ENCODE results near the gene MYO15B.

Gene MYO15B

DNA sequence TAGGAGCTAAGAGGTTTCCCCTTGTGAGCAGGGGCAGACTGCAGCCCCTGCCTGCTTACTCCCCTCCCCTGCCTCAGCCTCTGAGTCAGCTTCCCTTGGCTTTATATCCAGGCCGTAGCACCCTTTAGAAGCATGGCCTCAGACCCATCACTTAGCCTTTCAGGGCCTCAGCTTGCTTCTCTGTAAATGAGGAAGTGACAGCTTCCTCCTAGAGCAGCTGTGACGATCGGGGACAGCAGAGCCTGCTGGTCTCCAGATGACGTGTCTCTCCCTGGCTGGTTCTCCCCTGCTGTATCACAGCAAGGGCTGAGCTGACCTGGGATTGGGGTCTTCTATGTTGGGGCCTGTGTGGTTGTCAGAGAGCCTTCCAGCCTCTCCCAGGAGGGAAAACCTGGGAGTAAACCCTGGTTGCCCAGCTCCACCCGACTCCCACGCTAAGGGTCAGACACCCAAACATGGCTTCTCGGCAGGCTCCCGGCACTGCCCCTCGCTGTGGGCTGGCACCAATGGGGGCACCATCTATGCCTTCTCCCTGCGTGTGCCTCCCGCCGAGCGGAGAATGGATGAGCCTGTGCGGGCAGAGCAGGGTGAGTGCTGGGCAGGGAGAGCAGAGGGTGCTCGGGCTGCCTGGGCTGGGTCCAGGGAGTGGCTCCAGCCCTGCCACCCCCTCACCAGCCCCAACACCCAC, 16.3 kb upstream of the MYO15B start:
- Histone ChIP-seq H3K27me3 (replicated peaks in 2 of 5; ENCODE audit: control insufficient read depth in 4 of 5, insufficient read depth in 5 of 5, low read length in 4 of 5) (no peaks in the 10 kb centered on the region), H3K9me3 (ENCODE audit: control extremely low read depth in 1 of 5, control insufficient read depth in 4 of 5, insufficient read depth in 2 of 5, low read depth in 1 of 5, low read length in 4 of 5) (no peaks in the 10 kb centered on the region), H3K27ac (ENCODE audit: insufficient read depth in 1 of 2, low read depth in 1 of 2, low read length in 2 of 2, poor library complexity in 1 of 2, severe bottlenecking in 2 of 2) (peak overlapping the region; percentile 61 to 91), H3K36me3 (ENCODE audit: control insufficient read depth in 4 of 4, insufficient read depth in 4 of 4, low read length in 3 of 4) (peaks cover 0 to 2% (median 0%) of the 10 kb centered on the region in 4 experiments), H3K4me1 (ENCODE audit: control extremely low read depth in 1 of 4, control insufficient read depth in 4 of 4, insufficient read depth in 4 of 4, low read length in 3 of 4) (peaks cover 0 to 22% (median 20%) of the 10 kb centered on the region in 4 experiments), H3K4me3 (ENCODE audit: control insufficient read depth in 1 of 7, extremely low read depth in 1 of 7, insufficient read depth in 4 of 7, low read depth in 2 of 7, low read length in 6 of 7) (no peak overlapping the region)
- DNase-seq = peak; percentile 95 to 98 (median 95)
- WGBS (ENCODE audit: insufficient coverage) = 59% methylated on average over 12 of the region's 15 CpGs
- ChIA-PET POLR2A (interaction anchor here (0.6 to 1.5 kb wide), 3 partner anchors 17 to 448 kb away, joined by 3 to 6 read pairs (median 5); no protein-coding TSS in a partner anchor), CTCF (interaction anchor here (0.9 to 1.5 kb wide), 9 partner anchors 12 to 301 kb away, joined by 3 to 9 read pairs (median 4); partner anchors contain the start of gene MIF4GD)

GRCh38 chr17:75571885-75572215, 15.8 kb upstream of the MYO15B start:
- Histone ChIP-seq H3K27ac (ENCODE audit: insufficient read depth in 1 of 2, low read depth in 1 of 2, low read length in 2 of 2, poor library complexity in 1 of 2, severe bottlenecking in 2 of 2) (peak overlapping the region in 1 of 2 experiments; percentile 91), H3K27me3 (replicated peaks in 2 of 5; ENCODE audit: control insufficient read depth in 4 of 5, insufficient read depth in 5 of 5, low read length in 4 of 5) (no peaks in the 10 kb centered on the region), H3K4me1 (ENCODE audit: control extremely low read depth in 1 of 4, control insufficient read depth in 4 of 4, insufficient read depth in 4 of 4, low read length in 3 of 4) (peaks cover 0 to 22% (median 20%) of the 10 kb centered on the region in 4 experiments), H3K9me3 (ENCODE audit: control extremely low read depth in 1 of 5, control insufficient read depth in 4 of 5, insufficient read depth in 2 of 5, low read depth in 1 of 5, low read length in 4 of 5) (no peaks in the 10 kb centered on the region), H3K36me3 (ENCODE audit: control insufficient read depth in 4 of 4, insufficient read depth in 4 of 4, low read length in 3 of 4) (peaks cover 0 to 2% (median 0%) of the 10 kb centered on the region in 4 experiments), H3K4me3 (ENCODE audit: control insufficient read depth in 1 of 7, extremely low read depth in 1 of 7, insufficient read depth in 4 of 7, low read depth in 2 of 7, low read length in 6 of 7) (no peak overlapping the region)
- CTCF ChIA-PET = interaction anchor here (0.7 to 1.5 kb wide), 8 partner anchors 12 to 301 kb away, joined by 3 to 9 read pairs (median 4); partner anchors contain the start of gene MIF4GD
- POLR2A ChIA-PET = interaction anchor here (0.7 kb wide), 1 partner anchor 16 kb away, joined by 4 read pairs; no protein-coding TSS in a partner anchor
- no peak for DNase-seq
- WGBS (ENCODE audit: insufficient coverage) = 94% methylated on average over 13 of the region's 16 CpGs

- Histone ChIP-seq H3K9me3 (ENCODE audit: control extremely low read depth in 1 of 5, control insufficient read depth in 4 of 5, insufficient read depth in 2 of 5, low read depth in 1 of 5, low read length in 4 of 5) (no peaks in the 10 kb centered on the region), H3K36me3 (ENCODE audit: control insufficient read depth in 4 of 4, insufficient read depth in 4 of 4, low read length in 3 of 4) (peaks cover 0 to 2% (median 0%) of the 10 kb centered on the region in 4 experiments), H3K27ac (ENCODE audit: insufficient read depth in 1 of 2, low read depth in 1 of 2, low read length in 2 of 2, poor library complexity in 1 of 2, severe bottlenecking in 2 of 2) (no peak overlapping the region), H3K4me3 (ENCODE audit: control insufficient read depth in 1 of 7, extremely low read depth in 1 of 7, insufficient read depth in 4 of 7, low read depth in 2 of 7, low read length in 6 of 7) (no peak overlapping the region), H3K4me1 (ENCODE audit: control extremely low read depth in 1 of 4, control insufficient read depth in 4 of 4, insufficient read depth in 4 of 4, low read length in 3 of 4) (peaks cover 0 to 22% (median 20%) of the 10 kb centered on the region in 4 experiments), H3K27me3 (replicated peaks in 2 of 5; ENCODE audit: control insufficient read depth in 4 of 5, insufficient read depth in 5 of 5, low read length in 4 of 5) (no peaks in the 10 kb centered on the region)
- ChIA-PET POLR2A (interaction anchor here (0.6 kb wide), 1 partner anchor 23 kb away, joined by 3 read pairs; no protein-coding TSS in a partner anchor), CTCF (interaction anchor here (0.6 to 1.1 kb wide), 3 partner anchors 46 to 52 kb away, joined by 3 read pairs; no protein-coding TSS in a partner anchor)
- WGBS (ENCODE audit: insufficient coverage) = 97% methylated on average over 35 of the region's 39 CpGs
- no peak for DNase-seq
Observed at GRCh38 chr17:75572713-75573539, 14.7 kb upstream of the MYO15B start.

DNA sequence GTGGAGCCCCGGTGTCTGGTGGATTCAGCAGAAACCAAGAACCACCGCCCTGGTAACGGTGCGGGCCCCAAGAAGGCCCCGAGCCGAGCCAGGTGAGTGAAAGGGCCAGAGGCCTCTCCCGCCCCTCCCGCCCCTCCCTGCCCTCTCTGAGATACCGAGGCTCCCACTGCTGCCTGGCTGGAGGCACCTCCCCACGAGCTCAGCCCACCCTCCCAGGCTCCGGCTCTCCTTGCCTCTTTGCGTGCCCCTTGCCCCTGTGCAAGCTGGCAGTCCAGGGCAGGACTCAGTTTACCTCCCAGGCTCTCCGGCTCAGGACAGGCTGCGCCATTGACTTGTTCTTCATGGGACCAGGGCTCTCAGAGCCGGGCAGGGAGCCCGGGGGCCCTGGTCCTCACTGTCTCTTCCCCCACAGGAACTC, 14.1 kb upstream of the MYO15B start:
- 91% methylated on average over 15 of the region's 16 CpGs for whole genome bisulfite sequencing (ENCODE audit: insufficient coverage)
- no peak for DNase-seq
- ChIA-PET CTCF (no interaction called here), POLR2A (no interaction called here)
- Histone ChIP-seq H3K27ac (ENCODE audit: insufficient read depth in 1 of 2, low read depth in 1 of 2, low read length in 2 of 2, poor library complexity in 1 of 2, severe bottlenecking in 2 of 2) (no peak overlapping the region), H3K4me3 (ENCODE audit: control insufficient read depth in 1 of 7, extremely low read depth in 1 of 7, insufficient read depth in 4 of 7, low read depth in 2 of 7, low read length in 6 of 7) (no peak overlapping the region), H3K4me1 (ENCODE audit: control extremely low read depth in 1 of 4, control insufficient read depth in 4 of 4, insufficient read depth in 4 of 4, low read length in 3 of 4) (peaks cover 0 to 22% (median 20%) of the 10 kb centered on the region in 4 experiments), H3K9me3 (ENCODE audit: control extremely low read depth in 1 of 5, control insufficient read depth in 4 of 5, insufficient read depth in 2 of 5, low read depth in 1 of 5, low read length in 4 of 5) (no peaks in the 10 kb centered on the region), H3K36me3 (ENCODE audit: control insufficient read depth in 4 of 4, insufficient read depth in 4 of 4, low read length in 3 of 4) (peaks cover 0 to 2% (median 0%) of the 10 kb centered on the region in 4 experiments), H3K27me3 (replicated peaks in 2 of 5; ENCODE audit: control insufficient read depth in 4 of 5, insufficient read depth in 5 of 5, low read length in 4 of 5) (no peaks in the 10 kb centered on the region)

DNA sequence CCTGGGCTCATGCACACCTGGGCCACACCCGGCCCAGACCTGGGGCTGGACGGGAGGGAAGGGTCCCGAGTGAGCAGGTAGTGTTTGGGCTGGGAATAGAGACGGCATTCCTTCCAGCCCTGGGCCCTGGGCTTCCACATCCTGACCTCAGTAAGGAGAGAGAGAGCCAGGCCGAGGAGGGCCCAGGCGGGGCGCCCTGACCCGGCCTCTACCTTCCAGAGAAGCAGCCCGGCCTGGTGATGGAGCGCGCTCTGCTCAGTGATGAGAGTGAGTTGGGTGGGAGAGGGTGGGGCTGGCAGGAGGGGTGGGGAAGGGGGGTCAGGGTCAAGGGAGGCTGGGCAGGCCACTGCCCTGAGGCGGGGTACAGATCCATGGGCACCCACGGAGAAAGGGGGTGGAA, 13.6 kb upstream of the MYO15B start:
- Histone ChIP-seq H3K36me3 (ENCODE audit: control insufficient read depth in 4 of 4, insufficient read depth in 4 of 4, low read length in 3 of 4) (peaks cover 0 to 2% (median 0%) of the 10 kb centered on the region in 4 experiments), H3K27ac (ENCODE audit: insufficient read depth in 1 of 2, low read depth in 1 of 2, low read length in 2 of 2, poor library complexity in 1 of 2, severe bottlenecking in 2 of 2) (no peak overlapping the region), H3K27me3 (replicated peaks in 2 of 5; ENCODE audit: control insufficient read depth in 4 of 5, insufficient read depth in 5 of 5, low read length in 4 of 5) (no peaks in the 10 kb centered on the region), H3K9me3 (ENCODE audit: control extremely low read depth in 1 of 5, control insufficient read depth in 4 of 5, insufficient read depth in 2 of 5, low read depth in 1 of 5, low read length in 4 of 5) (no peaks in the 10 kb centered on the region), H3K4me1 (ENCODE audit: control extremely low read depth in 1 of 4, control insufficient read depth in 4 of 4, insufficient read depth in 4 of 4, low read length in 3 of 4) (peaks cover 0 to 22% (median 20%) of the 10 kb centered on the region in 4 experiments), H3K4me3 (ENCODE audit: control insufficient read depth in 1 of 7, extremely low read depth in 1 of 7, insufficient read depth in 4 of 7, low read depth in 2 of 7, low read length in 6 of 7) (no peak overlapping the region)
- 100% methylated on average over 5 of the region's 13 CpGs for WGBS (ENCODE audit: insufficient coverage)
- no peak for DNase-seq
- POLR2A ChIA-PET = no interaction called here
- CTCF ChIA-PET = no interaction called here

DNA sequence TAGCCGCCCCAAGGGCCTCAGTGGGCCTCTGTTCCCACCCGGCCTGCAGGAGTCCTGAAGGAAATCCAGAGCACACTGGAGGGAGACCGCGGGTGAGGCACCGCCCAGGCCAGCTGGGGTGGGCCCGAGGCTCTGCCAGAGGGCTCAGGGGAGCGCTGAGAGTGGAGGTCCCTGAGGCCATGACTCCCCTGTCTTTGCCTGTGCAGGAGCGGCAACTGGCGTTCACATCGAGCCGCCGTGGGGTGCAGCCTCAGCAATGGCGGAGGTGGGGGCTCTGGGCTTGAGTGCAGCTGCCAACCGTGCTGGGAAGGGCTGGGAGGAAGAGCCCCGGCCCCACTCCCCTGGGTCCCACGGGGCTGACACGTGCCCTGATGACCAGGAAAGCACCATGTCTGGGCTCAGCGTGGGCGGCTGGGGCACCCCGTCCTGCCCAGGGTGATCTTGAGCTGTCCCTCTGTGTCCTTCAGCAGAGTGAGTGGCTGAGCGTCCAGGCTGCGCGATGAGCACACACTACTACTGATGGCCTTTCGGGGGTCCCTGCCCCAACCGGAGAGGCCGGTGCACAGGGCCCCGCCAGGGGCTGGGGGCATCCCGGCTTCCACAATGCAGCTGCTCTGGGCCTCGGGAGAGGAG, 13.1 kb upstream of the MYO15B start:
- ChIA-PET CTCF (no interaction called here), POLR2A (no interaction called here)

More for the DNA sequence above, 13.1 kb upstream of the MYO15B start:
- no peaks in the 10 kb centered on the region for H3K9me3 ChIP-seq (ENCODE audit: control extremely low read depth in 1 of 5, control insufficient read depth in 4 of 5, insufficient read depth in 2 of 5, low read depth in 1 of 5, low read length in 4 of 5)
- DNase-seq = no peak
- H3K4me3 ChIP-seq (ENCODE audit: control insufficient read depth in 1 of 7, extremely low read depth in 1 of 7, insufficient read depth in 4 of 7, low read depth in 2 of 7, low read length in 6 of 7) = no peak overlapping the region
- H3K27me3 ChIP-seq (replicated peaks in 2 of 5; ENCODE audit: control insufficient read depth in 4 of 5, insufficient read depth in 5 of 5, low read length in 4 of 5) = no peaks in the 10 kb centered on the region
- H3K36me3 ChIP-seq (ENCODE audit: control insufficient read depth in 4 of 4, insufficient read depth in 4 of 4, low read length in 3 of 4) = peaks cover 0 to 2% (median 0%) of the 10 kb centered on the region in 4 experiments
- 98% methylated on average over 27 of the region's 29 CpGs for WGBS (ENCODE audit: insufficient coverage)
- no peak overlapping the region for H3K27ac ChIP-seq (ENCODE audit: insufficient read depth in 1 of 2, low read depth in 1 of 2, low read length in 2 of 2, poor library complexity in 1 of 2, severe bottlenecking in 2 of 2)
- H3K4me1 ChIP-seq (ENCODE audit: control extremely low read depth in 1 of 4, control insufficient read depth in 4 of 4, insufficient read depth in 4 of 4, low read length in 3 of 4) = peaks cover 0 to 22% (median 20%) of the 10 kb centered on the region in 4 experiments

All from common myeloid progenitor, CD34-positive (primary cell).